Measurements from ENCODE around the gene BCL2L1.

DNA sequence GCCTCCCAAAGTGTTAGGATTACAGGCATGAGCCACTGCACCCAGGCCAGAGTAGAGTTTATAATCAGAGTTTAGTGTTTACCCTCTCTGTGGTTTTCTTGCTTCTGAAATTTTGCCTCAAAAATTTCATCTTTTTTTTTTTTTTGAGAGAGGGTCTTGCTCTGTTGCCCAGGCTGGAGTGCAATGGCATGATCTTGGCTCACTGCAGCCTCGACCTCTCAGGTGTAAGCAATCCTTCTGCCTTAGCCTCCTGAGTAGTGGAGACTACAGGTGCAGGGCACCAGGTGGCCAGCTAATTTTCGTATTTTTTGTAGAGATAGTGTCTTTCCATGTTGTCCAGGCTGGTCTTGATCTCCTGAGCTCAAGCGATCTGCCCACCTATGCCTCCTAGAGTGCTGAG, 45.1 kb upstream of the BCL2L1 start:
- TF ChIP-seq, protein P1, sequence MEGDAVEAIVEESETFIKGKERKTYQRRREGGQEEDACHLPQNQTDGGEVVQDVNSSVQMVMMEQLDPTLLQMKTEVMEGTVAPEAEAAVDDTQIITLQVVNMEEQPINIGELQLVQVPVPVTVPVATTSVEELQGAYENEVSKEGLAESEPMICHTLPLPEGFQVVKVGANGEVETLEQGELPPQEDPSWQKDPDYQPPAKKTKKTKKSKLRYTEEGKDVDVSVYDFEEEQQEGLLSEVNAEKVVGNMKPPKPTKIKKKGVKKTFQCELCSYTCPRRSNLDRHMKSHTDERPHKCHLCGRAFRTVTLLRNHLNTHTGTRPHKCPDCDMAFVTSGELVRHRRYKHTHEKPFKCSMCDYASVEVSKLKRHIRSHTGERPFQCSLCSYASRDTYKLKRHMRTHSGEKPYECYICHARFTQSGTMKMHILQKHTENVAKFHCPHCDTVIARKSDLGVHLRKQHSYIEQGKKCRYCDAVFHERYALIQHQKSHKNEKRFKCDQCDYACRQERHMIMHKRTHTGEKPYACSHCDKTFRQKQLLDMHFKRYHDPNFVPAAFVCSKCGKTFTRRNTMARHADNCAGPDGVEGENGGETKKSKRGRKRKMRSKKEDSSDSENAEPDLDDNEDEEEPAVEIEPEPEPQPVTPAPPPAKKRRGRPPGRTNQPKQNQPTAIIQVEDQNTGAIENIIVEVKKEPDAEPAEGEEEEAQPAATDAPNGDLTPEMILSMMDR (IDR thresholded peaks at IDR 0.05; ENCODE audit: low read depth, low read length) = no peak
- no peak for TF ChIP-seq EZH2phosphoT487 (IDR thresholded peaks at IDR 0.05; ENCODE audit: low read depth)

All from OCI-LY3 (cell line).